ENCODE results near the gene TSPYL2.

The TSPYL2 gene

GRCh38 chrX:53126377-53126776 is 44.2 kb downstream of the TSPYL2 start:
- DNase-seq (ENCODE audit: low read depth), result no peak

- DNase-seq (ENCODE audit: low read depth), result no peak
These were observed 46.1 kb downstream of the TSPYL2 start for GRCh38 chrX:53128097-53128749.

- no peak for DNase-seq (ENCODE audit: low read depth)
These were observed 51.2 kb downstream of the TSPYL2 start for GRCh38 chrX:53133400-53133799.

- no peak for DNase-seq (ENCODE audit: low read depth)
These were observed 53.4 kb downstream of the TSPYL2 start for GRCh38 chrX:53135581-53135980.

All from CMK (cell line).